NCI-H2171 treated with DMSO at 0.1 percent for 48 hours (cell line): Measurements from ENCODE around the gene NARS2.
"Not testable (repeated sequence)": the region's sequence is repeated elsewhere in the genome, so short reads cannot be mapped to it uniquely, and the experiment has no call there.

Experiments
- DNase-seq: peaks from one replicate; lab custom pipeline; 2025; lab: John Stamatoyannopoulos, UW

NARS2 gene

GRCh38 chr11:78574386-78575381 lies at the start of gene NARS2:
TSS of gene NARS2 (minus strand) at chr11:78574864. CDS start at chr11:78574488, 376 bp downstream.
- peak; percentile 99 for DNase-seq

- DNase-seq = no peak
Measured at GRCh38 chr11:78622666-78623065, 48.0 kb upstream of the NARS2 start.

- DNase-seq = no peak
Measured at GRCh38 chr11:78620159-78620558, 45.5 kb upstream of the NARS2 start.

GRCh38 chr11:78615724-78616123 lies 41.1 kb upstream of the NARS2 start:
- no peak for DNase-seq

GRCh38 chr11:78613378-78613813 lies 38.7 kb upstream of the NARS2 start:
- DNase-seq = no peak

- DNase-seq = no peak
Measured at GRCh38 chr11:78612721-78613377, 38.2 kb upstream of the NARS2 start.

- not testable (repeated sequence) for DNase-seq
Measured at GRCh38 chr11:78609321-78609720, 34.7 kb upstream of the NARS2 start.

GRCh38 chr11:78607696-78608095 lies 33.0 kb upstream of the NARS2 start:
- no peak for DNase-seq

- no peak for DNase-seq
Measured at GRCh38 chr11:78606667-78607066, 32.0 kb upstream of the NARS2 start.

- DNase-seq = no peak
Measured at GRCh38 chr11:78605296-78605695, 30.6 kb upstream of the NARS2 start.

GRCh38 chr11:78603792-78604191 lies 29.1 kb upstream of the NARS2 start:
- DNase-seq = no peak

GRCh38 chr11:78602771-78603170 lies 28.1 kb upstream of the NARS2 start:
- DNase-seq = not testable (repeated sequence)

GRCh38 chr11:78601066-78601465 lies 26.4 kb upstream of the NARS2 start:
- not testable (repeated sequence) for DNase-seq

- DNase-seq = not testable (repeated sequence)
Measured at GRCh38 chr11:78597579-78597978, 22.9 kb upstream of the NARS2 start.

GRCh38 chr11:78595436-78596130 lies 20.9 kb upstream of the NARS2 start:
- peak; percentile 27 for DNase-seq

- no peak for DNase-seq
Measured at GRCh38 chr11:78594814-78595213, 20.1 kb upstream of the NARS2 start.

GRCh38 chr11:78588517-78588916 lies 13.9 kb upstream of the NARS2 start:
- no peak for DNase-seq

GRCh38 chr11:78587446-78587845 lies 12.8 kb upstream of the NARS2 start:
- no peak for DNase-seq

- peak; percentile 41 for DNase-seq
Measured at GRCh38 chr11:78586452-78587046, 11.9 kb upstream of the NARS2 start.

- DNase-seq = peak; percentile 17
Measured at GRCh38 chr11:78583889-78584288, 9.2 kb upstream of the NARS2 start.

GRCh38 chr11:78577495-78577894 lies 2.8 kb upstream of the NARS2 start:
- no peak for DNase-seq

- DNase-seq = peak; percentile 73
Measured at GRCh38 chr11:78576549-78577097, 2.0 kb upstream of the NARS2 start.
